Epithelial cell of proximal tubule (primary cell): ENCODE results near the gene MARCKS. TPM values are rescaled to one million over a fixed set of nuclear protein-coding genes. Genes with fewer than 3 reads are reported as not detected.

Experiments
- DNase-seq: peaks from one replicate; pipeline ENCODE4 v3.0.0-alpha.2; 2011; ENCODE audit warnings: low read depth
- H3K4me3 ChIP-seq: 2 replicates; pipeline ENCODE4 v1.5.1; 2011; ENCODE audit warnings: low read depth, mild to moderate bottlenecking, low read length
- CTCF ChIP-seq: conservative IDR thresholded peaks from 2 replicates; pipeline ENCODE4 v1.5.1; 2012; ENCODE audit warnings: low read depth, mild to moderate bottlenecking, low read length
- total RNA-seq: library from RNA; depleted of rRNA; stranded (reverse); fragments of >200 nt; gene quantifications from 2 replicates; pipeline ENCODE4 v1.2.3, GENCODE V29; 2015

MARCKS gene
- total RNA-seq, 1 donor from 2014 or later, result 177 TPM

- H3K4me3 ChIP-seq, result no peak overlapping the region
- no peak for DNase-seq
- no peak for TF ChIP-seq CTCF
These were observed 27.0 kb upstream of the MARCKS start for GRCh38 chr6:113830140-113830539.

GRCh38 chr6:113833537-113833936, 23.6 kb upstream of the MARCKS start:
- no peak overlapping the region for H3K4me3 ChIP-seq
- DNase-seq, result no peak
- no peak for TF ChIP-seq CTCF

GRCh38 chr6:113837170-113837569, 20.0 kb upstream of the MARCKS start:
- no peak for TF ChIP-seq CTCF
- no peak overlapping the region for H3K4me3 ChIP-seq
- no peak for DNase-seq

GRCh38 chr6:113842165-113842564, 15.0 kb upstream of the MARCKS start:
- H3K4me3 ChIP-seq, result no peak overlapping the region
- DNase-seq, result no peak
- no peak for TF ChIP-seq CTCF

- no peak for TF ChIP-seq CTCF
- DNase-seq, result no peak
These were observed 13.6 kb upstream of the MARCKS start for GRCh38 chr6:113843500-113844073.

GRCh38 chr6:113846577-113846976, 10.6 kb upstream of the MARCKS start:
- no peak overlapping the region for H3K4me3 ChIP-seq
- TF ChIP-seq CTCF, result no peak
- no peak for DNase-seq

More at GRCh38 chr6:113843500-113844073, 13.6 kb upstream of the MARCKS start:
- no peak overlapping the region for H3K4me3 ChIP-seq

- TF ChIP-seq CTCF, result no peak
- DNase-seq, result no peak
- no peak overlapping the region for H3K4me3 ChIP-seq
These were observed 9.7 kb upstream of the MARCKS start for GRCh38 chr6:113847447-113847846.
